Measurements from ENCODE around the gene TSPAN4.

- TF ChIP-seq REST (IDR thresholded peaks at IDR 0.05; ENCODE audit: low read depth), result no peak
- TF ChIP-seq ZBTB33 (IDR thresholded peaks at IDR 0.05; ENCODE audit: extremely low read depth, insufficient replicate concordance, low read length), result no peak
- TF ChIP-seq CTCF (IDR thresholded peaks at IDR 0.05 in 2 of 3, conservative IDR thresholded peaks at IDR 0.05 in 1 of 3; ENCODE audit: borderline replicate concordance in 1 of 3, insufficient read depth in 1 of 3, low read depth in 2 of 3, low read length in 2 of 3), result no peak
- TF ChIP-seq FOSL1 (IDR thresholded peaks at IDR 0.05; ENCODE audit: low read depth), result no peak
- TF ChIP-seq EZH2 (IDR thresholded peaks at IDR 0.05), result no peak
- TF ChIP-seq JUND (IDR thresholded peaks at IDR 0.05), result no peak
- TF ChIP-seq POLR2A (IDR thresholded peaks at IDR 0.05; ENCODE audit: borderline replicate concordance, extremely low read depth, insufficient read depth, insufficient read length), result no peak
- TF ChIP-seq SRF (IDR thresholded peaks at IDR 0.05; ENCODE audit: low read depth), result no peak
- TF ChIP-seq MAX (IDR thresholded peaks at IDR 0.05), result no peak
- no peak for TF ChIP-seq ZNF274 (IDR thresholded peaks at IDR 0.05; ENCODE audit: low read depth, low read length)
- no peak for TF ChIP-seq POLR2AphosphoS5 (IDR thresholded peaks at IDR 0.05; ENCODE audit: low read depth, low read length)
Measured at GRCh38 chr11:812390-812789, 30.3 kb upstream of the TSPAN4 start.

Data from HCT116 (cell line).